ENCODE measurements around the gene GTPBP3.

- TF ChIP-seq CTCF (IDR thresholded peaks at IDR 0.05) = no peak
- TF ChIP-seq POLR2AphosphoS5 (IDR thresholded peaks at IDR 0.05) = no peak
- no peak for TF ChIP-seq POLR2A (IDR thresholded peaks at IDR 0.05)
These were observed 1.2 kb downstream of the GTPBP3 start for GRCh38 chr19:17338433-17339078.
